NCI-H345 (cell line): ENCODE results near the gene KHK.

ENCODE experiments used
- DNase-seq: peaks from one replicate; lab custom pipeline; 2025; lab: John Stamatoyannopoulos, UW

The KHK gene

GRCh38 chr2:27081984-27082772 lies 4.4 kb upstream of the KHK start:
- no peak for DNase-seq

GRCh38 chr2:27082773-27083409 lies 3.7 kb upstream of the KHK start:
- no peak for DNase-seq

- DNase-seq = no peak
These were observed 2.9 kb upstream of the KHK start for GRCh38 chr2:27083410-27084296.

- no peak for DNase-seq
These were observed 2.1 kb upstream of the KHK start for GRCh38 chr2:27084297-27085061.

- DNase-seq = no peak
These were observed 1.4 kb upstream of the KHK start for GRCh38 chr2:27085062-27085672.

- DNase-seq = peak; percentile 51
These were observed 891 bp upstream of the KHK start for GRCh38 chr2:27085673-27086089.

- DNase-seq = peak; percentile 98
These were observed 365 bp upstream of the KHK start for GRCh38 chr2:27086090-27086723.

GRCh38 chr2:27087823-27088410 lies 1.3 kb downstream of the KHK start:
- no peak for DNase-seq

GRCh38 chr2:27088634-27089033 lies 2.1 kb downstream of the KHK start:
- no peak for DNase-seq

- DNase-seq = no peak
These were observed 2.8 kb downstream of the KHK start for GRCh38 chr2:27089111-27089954.

GRCh38 chr2:27091746-27092695 lies 5.4 kb downstream of the KHK start:
- no peak for DNase-seq

- DNase-seq = no peak
These were observed 6.3 kb downstream of the KHK start for GRCh38 chr2:27092696-27093429.

GRCh38 chr2:27093430-27094352 lies 7.1 kb downstream of the KHK start:
- no peak for DNase-seq

GRCh38 chr2:27094353-27094984 lies 7.9 kb downstream of the KHK start:
- DNase-seq = no peak

GRCh38 chr2:27095427-27095744 lies 8.8 kb downstream of the KHK start:
- no peak for DNase-seq
